Mucosa of gallbladder (tissue), 1 donor: ENCODE data around the gene MMAA. TPM values are rescaled to one million over a fixed set of nuclear protein-coding genes. Genes with fewer than 3 reads are reported as not detected.
"Not testable (repeated sequence)": the region's sequence is repeated elsewhere in the genome, so short reads cannot be mapped to it uniquely, and the experiment has no call there.

Experiments used
- DNase-seq: peaks from one replicate; pipeline ENCODE4 v3.0.0-alpha.2; 2020; ENCODE audit warnings: low spot score
- total RNA-seq: library from RNA; stranded (reverse); gene quantifications from one replicate; pipeline ENCODE4 v1.2.1, GENCODE V29; 2021
- donor health status: DM: no; HTN: no; CAD: no.

The MMAA gene
- total RNA-seq, result 17.3 TPM

- DNase-seq, result peak; percentile 94
These were observed at the start of gene MMAA for GRCh38 chr4:145618932-145619638. TSS of gene MMAA (plus strand) at chr4:145619385. CDS start at chr4:145639140, 19,755 bp downstream.

DNA sequence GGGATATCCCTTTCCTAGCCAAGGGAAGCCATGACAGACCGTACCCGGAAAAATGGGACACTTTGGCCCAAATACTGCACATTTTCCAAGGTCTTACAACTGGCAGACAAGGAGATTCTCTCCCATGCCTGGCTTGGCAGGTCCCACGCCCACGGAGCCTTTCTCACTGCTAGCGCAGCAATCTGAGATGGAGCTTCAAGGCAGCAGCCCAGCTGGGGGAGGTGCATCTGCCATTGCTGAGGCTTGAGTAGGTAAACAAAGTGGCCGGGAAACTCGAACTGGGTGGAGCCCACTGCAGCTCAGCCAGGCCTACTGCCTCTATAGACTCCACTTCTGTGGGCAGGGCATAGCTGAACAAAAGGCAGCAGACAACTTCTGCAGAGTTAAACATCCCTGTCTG is 44.6 kb upstream of the MMAA start:
- DNase-seq, result not testable (repeated sequence)

DNA sequence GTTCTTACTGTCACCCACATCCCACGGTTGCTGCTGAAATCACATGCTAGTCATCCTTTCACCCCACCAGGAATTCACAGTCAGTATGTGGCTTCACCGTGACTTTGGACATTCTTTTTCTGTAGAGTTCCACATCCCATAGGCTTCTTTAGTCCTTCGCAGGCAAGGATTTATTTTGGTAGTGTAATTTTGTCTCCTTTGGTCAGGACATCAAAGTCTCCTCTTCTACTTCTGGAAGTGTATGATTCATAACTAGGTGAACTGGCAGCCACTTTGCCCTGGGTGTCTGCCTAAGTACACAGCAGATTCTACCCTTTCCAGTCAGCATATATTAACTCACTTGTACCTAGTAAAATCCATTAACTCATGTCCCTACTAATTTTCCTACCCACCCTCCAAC is 38.3 kb upstream of the MMAA start:
- DNase-seq, result no peak

DNA sequence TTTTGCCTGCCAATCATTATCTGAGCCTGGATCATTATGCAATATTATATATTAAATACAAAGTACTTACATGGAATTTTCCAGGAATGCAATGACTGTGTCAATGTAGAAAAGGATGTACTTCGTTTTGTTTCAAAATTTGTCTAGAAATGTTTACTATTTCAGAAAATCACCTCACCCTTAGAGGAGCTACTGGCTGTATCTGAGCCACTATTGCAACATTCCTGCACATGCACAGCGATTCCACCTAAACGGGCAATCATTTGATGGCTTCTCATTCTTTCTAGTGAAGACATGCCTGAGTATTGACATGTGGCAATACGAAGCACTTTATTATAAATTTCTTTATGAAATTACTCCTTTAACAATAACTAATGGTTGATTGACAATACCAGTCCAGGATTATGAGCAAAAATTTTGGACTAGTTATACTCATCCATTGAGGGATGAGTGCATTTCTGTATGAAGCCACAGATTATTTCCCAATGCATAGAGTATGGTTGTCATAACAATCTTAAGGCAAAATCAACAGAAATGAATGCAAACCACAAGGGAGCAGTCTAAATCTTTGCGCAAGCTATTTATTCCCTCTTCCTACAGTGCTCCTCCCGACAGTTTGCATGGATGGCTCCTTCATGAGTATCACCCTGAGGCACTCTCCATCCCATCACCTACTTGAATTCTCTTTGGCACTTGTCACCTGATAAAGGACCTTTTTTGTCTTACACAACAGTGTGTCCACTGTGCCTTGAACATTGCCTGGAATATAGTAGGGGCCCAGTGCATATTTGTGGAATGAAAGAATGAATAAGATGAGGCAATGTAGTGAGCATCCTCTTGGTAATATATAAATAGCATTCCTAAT is 35.8 kb upstream of the MMAA start:
- no peak for DNase-seq

DNA sequence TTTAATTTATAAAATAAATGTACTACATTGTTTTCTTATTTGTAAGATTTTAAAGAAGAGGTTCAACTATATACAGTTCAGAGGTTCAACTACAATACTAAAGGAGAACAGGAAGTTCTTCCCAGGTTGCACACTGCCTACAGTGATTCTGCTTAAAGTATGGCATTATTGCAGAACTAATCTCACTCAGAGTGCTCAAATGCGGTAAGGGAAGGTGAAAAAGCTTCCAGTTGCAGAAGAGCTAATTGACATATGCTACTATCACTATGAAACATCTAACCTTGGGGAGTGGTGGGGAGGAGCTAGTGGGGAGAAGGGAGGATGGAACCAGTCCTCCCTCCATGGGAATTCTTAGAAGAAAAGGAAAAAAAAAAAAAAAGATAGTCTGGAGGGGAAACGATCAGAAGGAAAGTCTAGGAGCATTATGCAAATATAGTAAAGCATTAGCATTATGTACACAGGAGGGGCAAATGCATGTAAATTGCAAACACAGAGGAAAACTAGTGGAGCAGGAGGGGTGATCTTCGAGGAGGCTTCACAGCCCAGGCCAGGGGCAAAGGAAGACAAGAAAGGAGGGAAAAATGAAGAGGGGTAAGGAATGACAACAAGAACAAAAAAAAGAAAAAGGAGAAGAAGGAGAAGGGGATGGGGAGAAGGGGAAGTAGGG is 32.0 kb upstream of the MMAA start:
- no peak for DNase-seq

DNA sequence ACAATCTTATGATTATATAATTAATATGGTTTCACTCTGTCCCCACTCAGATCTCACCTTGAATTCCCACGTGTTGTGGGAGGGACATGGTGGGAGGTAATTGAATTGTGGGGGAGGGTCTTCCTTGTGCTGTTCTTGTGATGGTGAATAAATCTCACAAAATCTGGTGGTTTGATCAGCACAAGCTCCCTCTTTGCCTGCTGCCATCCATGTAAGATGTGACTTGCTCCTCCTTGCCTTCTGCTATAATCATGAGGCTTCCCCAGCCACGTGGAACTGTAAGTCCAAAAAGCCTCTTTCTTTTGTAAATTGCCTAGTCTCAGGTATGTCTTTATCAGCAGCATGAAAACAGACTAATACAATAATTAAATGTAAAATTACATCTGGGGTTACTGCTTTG is 29.8 kb upstream of the MMAA start:
- not testable (repeated sequence) for DNase-seq

GRCh38 chr4:145589916-145590702 is 29.1 kb upstream of the MMAA start:
- DNase-seq, result no peak

DNA sequence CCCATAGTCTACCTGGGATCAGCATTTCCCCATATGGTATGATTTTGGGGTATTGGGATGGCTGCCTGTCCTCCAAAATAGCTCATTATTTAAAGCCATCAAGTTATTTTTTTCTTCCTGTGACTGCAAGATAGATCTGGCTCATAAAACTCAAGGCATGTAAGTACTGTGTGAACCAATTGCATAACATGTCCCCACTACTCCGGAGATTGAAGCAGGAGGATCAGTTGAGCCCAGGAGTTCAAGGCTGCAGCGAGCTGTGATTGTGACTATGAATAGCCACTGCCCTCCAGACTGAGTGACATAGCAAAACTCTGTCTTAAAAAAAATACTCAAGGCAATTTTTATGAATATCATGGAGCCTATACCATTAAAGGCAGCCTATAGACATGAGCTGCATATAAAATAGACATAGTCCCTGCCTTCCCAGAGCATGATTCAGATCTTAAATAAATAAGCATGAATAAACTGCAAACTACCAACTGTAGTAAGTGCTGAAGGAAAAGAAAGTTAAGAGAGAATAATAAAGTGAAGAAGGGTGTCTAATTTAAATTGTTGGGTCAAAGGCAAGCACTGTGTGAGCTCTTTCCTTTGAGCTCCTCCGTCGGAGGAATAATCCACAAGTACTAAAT is 16.9 kb upstream of the MMAA start:
- no peak for DNase-seq

DNA sequence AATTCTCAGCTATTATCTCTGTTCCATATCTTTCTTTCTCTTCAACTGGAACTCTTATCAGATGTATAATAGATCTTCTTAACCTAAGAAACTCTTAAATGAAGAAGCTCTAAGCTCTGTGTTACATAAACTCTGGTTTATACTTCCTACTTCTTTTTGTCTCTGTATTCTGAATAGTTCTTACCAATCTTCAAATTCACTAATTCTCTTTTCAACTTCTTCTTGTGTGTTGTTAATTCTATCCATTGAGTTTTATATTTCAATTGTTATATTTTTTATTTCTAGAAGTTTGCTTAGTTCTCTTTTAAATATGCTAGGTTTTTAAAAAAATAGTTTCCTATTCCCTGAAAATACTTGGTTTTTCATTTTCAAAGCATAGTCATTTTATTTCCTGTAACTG is 13.2 kb upstream of the MMAA start:
- DNase-seq, result no peak

DNA sequence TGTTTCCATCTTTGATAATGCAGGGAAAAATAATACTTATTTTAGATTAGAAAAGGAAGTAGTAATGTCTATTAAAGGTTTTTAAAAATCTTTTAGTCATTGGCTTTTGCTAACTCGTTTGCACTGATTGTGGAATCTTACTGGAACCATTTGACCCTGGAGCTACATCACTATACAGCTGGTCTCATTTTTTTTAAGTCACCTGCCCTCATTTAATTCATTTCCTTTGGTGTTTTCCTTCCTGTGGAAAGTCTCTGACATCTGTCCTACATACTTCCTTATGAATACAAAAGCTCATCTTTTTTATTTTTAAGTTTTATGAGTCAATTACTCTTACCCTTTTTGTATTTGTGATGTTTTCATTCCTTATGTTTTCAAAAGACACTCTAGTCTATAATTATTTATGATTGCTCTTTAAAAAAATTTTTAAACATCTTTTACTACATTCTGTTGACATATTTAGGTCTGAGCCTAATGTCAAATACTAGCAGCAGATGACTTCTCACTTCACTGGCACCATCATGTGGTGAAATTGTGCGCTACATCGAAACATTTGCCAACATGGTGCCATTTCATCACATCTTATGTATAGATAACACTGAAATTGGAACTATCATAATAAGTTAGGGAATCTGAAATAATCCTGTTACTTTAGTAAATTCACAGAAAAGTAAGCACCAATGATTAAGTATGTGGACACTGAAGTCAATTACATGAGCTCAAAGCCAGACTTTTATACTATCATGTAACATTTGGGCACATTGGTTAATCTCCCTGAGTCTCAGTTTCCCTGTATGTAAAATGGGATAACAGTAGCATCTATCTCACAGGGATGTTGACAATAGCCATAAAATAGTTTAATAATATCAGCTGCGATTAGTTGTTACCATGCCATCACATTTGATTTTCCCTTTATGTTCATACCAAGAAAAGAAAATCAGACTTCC is 9.4 kb upstream of the MMAA start:
- DNase-seq, result peak; percentile 71

DNA sequence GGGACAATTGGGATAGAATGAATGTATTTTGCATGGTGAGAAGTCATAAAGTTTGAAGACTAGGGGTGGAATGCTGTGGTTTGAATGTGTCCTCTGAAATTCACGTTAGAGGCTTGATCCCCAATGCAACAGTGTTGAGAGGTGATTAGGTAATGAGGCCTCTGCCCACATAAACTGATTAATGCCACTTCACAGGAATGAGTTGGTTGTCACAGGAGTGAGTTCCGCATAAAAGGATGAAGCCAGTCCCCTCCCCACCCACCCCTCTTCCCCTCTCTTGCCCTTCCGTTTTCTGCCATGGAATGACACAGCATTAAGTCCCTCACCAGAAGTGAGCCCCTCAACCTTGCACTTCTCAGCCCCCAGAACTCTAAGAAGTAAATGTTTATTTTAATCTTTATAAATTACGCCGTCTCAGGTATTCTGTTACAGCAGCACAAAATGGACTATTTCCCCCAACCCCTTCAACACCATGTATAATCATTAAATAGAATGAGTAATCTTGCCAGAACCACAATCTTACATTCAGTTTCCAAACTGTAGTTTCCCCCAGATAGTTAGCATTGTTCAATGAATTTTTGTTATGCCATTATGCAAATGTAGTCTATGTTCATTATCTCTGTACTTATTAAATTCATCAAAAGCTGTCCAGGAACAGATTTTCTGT is 5.5 kb upstream of the MMAA start:
- DNase-seq, result no peak

GRCh38 chr4:145614233-145614610 is 5.0 kb upstream of the MMAA start:
- DNase-seq, result no peak

DNA sequence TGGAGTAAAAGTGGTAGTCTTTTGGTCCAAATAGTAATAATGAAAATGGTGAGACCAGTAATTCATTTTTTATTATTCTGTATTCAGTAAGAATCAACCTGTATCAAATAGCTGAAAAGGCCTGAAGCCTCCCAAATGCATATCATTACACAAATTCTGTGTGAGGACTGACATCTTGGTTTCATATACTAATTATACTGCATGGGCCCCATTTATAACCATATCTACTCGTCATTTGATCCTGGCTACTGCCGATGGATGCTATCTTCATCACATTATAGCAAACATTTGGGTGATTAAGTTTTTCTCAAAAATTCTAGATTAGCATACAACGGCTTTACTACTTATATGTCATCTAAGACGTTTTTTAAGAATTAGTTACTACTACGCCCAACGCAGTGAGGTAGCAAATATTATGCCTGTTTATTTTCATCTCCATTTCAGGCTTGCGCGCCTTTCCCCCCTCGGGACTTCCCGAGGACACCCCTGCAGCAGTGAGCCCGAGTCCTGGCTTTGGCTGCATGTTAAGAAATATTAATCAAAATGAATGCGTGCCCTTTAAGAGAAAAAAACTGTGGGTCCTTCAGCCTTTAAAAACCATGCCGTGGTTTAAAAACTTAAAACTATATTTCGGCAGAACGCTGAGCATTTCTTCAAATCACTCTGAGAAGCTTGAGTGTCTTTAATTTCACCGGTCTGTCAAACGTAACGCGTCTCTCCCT is 814 bp upstream of the MMAA start:
- no peak for DNase-seq

DNA sequence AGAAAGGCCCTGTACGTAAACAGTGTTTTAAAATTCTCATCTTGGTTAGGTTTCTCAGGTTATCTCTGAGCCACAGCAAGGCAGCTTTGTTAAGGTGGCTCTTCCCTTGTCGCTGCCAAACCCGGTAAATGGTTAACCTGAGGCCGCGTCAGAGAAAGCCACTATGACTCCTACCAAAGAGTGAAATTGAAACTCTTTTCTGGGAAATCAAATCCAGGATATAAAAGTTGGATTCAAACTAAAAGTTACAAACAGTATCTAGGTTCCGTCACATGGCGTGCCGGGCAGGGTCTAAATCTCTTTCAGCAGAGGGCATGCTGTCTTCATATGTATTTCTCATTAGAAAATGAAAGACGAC is 433 bp downstream of the MMAA start:
- peak; percentile 73 for DNase-seq

GRCh38 chr4:145622067-145622466 is 2.9 kb downstream of the MMAA start:
- DNase-seq, result not testable (repeated sequence)

- DNase-seq, result no peak
These were observed 4.6 kb downstream of the MMAA start for GRCh38 chr4:145623831-145624230.

DNA sequence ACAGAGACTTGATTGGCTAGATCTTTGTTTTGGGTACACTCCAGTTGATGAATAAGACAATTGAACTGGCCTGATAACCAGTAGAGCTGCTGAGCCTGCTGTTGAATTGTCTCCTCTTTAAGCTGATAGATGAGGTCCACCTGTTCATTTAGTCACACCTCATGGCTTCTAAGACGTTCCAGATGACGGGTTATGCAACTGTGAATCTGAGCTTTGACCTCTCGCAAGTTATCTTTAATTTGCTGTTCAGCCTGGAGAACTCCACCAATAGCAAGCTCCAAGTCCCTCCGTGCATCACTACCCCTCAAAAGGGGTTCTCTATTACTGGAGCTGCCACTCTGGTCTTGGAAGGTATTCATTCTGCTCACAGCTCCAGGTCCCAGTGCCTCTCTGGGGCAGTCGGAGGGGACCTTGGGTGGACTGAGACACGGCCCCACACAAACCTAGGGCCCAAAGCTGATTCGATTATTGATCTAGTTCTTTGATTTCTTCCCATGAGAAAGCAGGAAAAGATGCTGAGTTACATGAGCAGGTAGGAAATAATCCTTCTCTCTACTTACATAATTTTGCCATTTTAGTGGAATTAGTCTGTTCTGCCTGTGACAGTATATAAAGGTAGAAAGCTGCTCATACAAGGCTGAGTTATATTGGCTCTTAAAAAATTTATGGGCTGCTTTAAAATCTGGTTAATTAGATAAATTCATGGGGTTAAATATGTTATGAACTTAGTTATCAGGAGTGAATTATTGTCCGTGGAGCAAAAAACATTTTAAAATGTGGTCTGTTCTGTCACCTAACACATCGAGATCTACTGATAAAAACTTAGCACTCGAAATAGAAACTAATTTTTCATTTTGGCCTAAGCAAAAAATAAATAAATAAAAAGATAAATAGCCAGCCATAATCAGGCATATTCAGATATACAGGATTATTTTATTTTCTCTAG is 6.8 kb downstream of the MMAA start:
- no peak for DNase-seq

DNA sequence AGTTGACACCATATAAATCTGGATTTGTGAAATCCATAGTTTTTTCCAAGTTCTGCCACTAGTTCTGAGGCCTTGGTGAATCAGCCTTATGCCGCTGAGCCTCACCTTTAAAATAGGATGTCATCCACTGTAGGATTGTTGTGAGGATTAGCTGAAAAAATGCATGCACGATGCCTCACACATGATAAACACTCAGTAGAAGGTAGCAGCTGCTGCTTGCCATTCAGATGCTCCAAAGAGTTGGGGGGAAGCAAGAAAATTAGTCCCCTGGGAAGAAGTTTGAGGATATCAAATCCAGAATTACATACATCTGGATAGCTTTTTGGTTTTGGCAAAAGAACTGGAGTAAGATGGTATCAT is 7.4 kb downstream of the MMAA start:
- DNase-seq, result no peak
